ENCODE measurements around the gene ZNF575.

ZNF575 gene

GRCh38 chr19:43541920-43542650, 9.1 kb downstream of the ZNF575 start:
- H4K20me1 ChIP-seq (ENCODE audit: insufficient read depth, low read length) = no peaks in the 10 kb centered on the region
- H3K9me3 ChIP-seq (ENCODE audit: insufficient read depth, low read length) = no peaks in the 10 kb centered on the region
- no peaks in the 10 kb centered on the region for H3K27me3 ChIP-seq (ENCODE audit: low read depth, low read length)
- no peaks in the 10 kb centered on the region for H3K79me2 ChIP-seq (ENCODE audit: low read length)
- H3K9ac ChIP-seq (ENCODE audit: low read length) = no peak overlapping the region
- TF ChIP-seq CTCF (IDR thresholded peaks at IDR 0.05; ENCODE audit: low read depth, low read length) = no peak
- TF ChIP-seq EZH2phosphoT487 (IDR thresholded peaks at IDR 0.05; ENCODE audit: low read depth) = no peak
- no peak overlapping the region for H2AFZ ChIP-seq (ENCODE audit: low read depth, low read length)
- no peak overlapping the region for H3K4me2 ChIP-seq (ENCODE audit: low read length)
- peaks cover 39% of the 10 kb centered on the region for H3K36me3 ChIP-seq (replicated peaks; ENCODE audit: low read depth, low read length)
- no peak overlapping the region for H3K4me3 ChIP-seq (ENCODE audit: low read length)
- H3K4me1 ChIP-seq (ENCODE audit: low read length) = no peaks in the 10 kb centered on the region
- no peak overlapping the region for H3K27ac ChIP-seq (ENCODE audit: low read length)

- TF ChIP-seq CTCF (IDR thresholded peaks at IDR 0.05; ENCODE audit: low read depth, low read length) = no peak
- no peak for TF ChIP-seq EZH2phosphoT487 (IDR thresholded peaks at IDR 0.05; ENCODE audit: low read depth)
- Histone ChIP-seq H3K4me3 (ENCODE audit: low read length) (no peak overlapping the region), H3K9me3 (ENCODE audit: insufficient read depth, low read length) (no peaks in the 10 kb centered on the region), H3K4me1 (ENCODE audit: low read length) (no peaks in the 10 kb centered on the region), H3K4me2 (ENCODE audit: low read length) (no peak overlapping the region), H3K27me3 (ENCODE audit: low read depth, low read length) (no peaks in the 10 kb centered on the region), H4K20me1 (ENCODE audit: insufficient read depth, low read length) (no peaks in the 10 kb centered on the region), H3K27ac (ENCODE audit: low read length) (no peak overlapping the region), H3K36me3 (replicated peaks; ENCODE audit: low read depth, low read length) (peaks cover 31% of the 10 kb centered on the region), H3K9ac (ENCODE audit: low read length) (no peak overlapping the region), H2AFZ (ENCODE audit: low read depth, low read length) (no peak overlapping the region), H3K79me2 (ENCODE audit: low read length) (no peaks in the 10 kb centered on the region)
Measured at GRCh38 chr19:43544077-43544476, 11.1 kb downstream of the ZNF575 start.

- Histone ChIP-seq H3K4me2 (ENCODE audit: low read length) (no peak overlapping the region), H3K27me3 (ENCODE audit: low read depth, low read length) (no peaks in the 10 kb centered on the region), H4K20me1 (ENCODE audit: insufficient read depth, low read length) (no peaks in the 10 kb centered on the region), H3K4me1 (ENCODE audit: low read length) (no peaks in the 10 kb centered on the region), H3K9me3 (ENCODE audit: insufficient read depth, low read length) (no peaks in the 10 kb centered on the region), H3K79me2 (ENCODE audit: low read length) (no peaks in the 10 kb centered on the region), H3K4me3 (ENCODE audit: low read length) (no peak overlapping the region), H3K27ac (ENCODE audit: low read length) (no peak overlapping the region), H3K36me3 (replicated peaks; ENCODE audit: low read depth, low read length) (peaks cover 31% of the 10 kb centered on the region), H3K9ac (ENCODE audit: low read length) (no peak overlapping the region), H2AFZ (ENCODE audit: low read depth, low read length) (no peak overlapping the region)
- TF ChIP-seq CTCF (IDR thresholded peaks at IDR 0.05; ENCODE audit: low read depth, low read length) = no peak
Measured at GRCh38 chr19:43545276-43545675, 12.3 kb downstream of the ZNF575 start.

DNA sequence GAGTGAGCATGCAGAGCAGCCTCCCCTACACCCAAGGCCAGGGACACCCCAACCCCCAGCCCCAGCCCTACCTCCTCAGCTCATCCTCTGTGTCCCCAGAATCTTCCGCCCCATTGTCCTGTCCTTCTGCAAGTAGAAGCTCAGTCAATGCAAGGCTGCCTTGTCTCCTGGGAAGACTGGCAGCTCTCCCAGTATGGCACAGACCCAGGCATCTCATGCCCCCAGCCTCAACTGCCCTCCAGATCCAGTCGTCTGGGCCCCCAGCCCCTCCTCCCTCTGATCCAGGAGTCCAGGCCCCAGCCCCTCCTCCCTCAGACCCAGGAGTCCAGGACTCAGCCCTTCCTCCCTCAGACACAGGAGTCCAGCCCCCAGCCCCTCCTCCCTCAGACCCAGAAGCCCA, 13.0 kb downstream of the ZNF575 start:
- Histone ChIP-seq H3K27ac (ENCODE audit: low read length) (no peak overlapping the region), H3K27me3 (ENCODE audit: low read depth, low read length) (no peaks in the 10 kb centered on the region), H2AFZ (ENCODE audit: low read depth, low read length) (no peak overlapping the region), H4K20me1 (ENCODE audit: insufficient read depth, low read length) (no peaks in the 10 kb centered on the region), H3K9ac (ENCODE audit: low read length) (no peak overlapping the region), H3K9me3 (ENCODE audit: insufficient read depth, low read length) (no peaks in the 10 kb centered on the region), H3K4me3 (ENCODE audit: low read length) (no peak overlapping the region), H3K79me2 (ENCODE audit: low read length) (no peaks in the 10 kb centered on the region), H3K36me3 (replicated peaks; ENCODE audit: low read depth, low read length) (peaks cover 27% of the 10 kb centered on the region), H3K4me2 (ENCODE audit: low read length) (no peak overlapping the region), H3K4me1 (ENCODE audit: low read length) (no peaks in the 10 kb centered on the region)
- TF ChIP-seq EZH2phosphoT487 (IDR thresholded peaks at IDR 0.05; ENCODE audit: low read depth) (no peak), CTCF (IDR thresholded peaks at IDR 0.05; ENCODE audit: low read depth, low read length) (no peak)
